Measurements from ENCODE around the gene BPGM. TPM values are rescaled to one million over a fixed set of nuclear protein-coding genes. Genes with fewer than 3 reads are reported as not detected.

The BPGM gene
- total and polyA plus RNA-seq, 9 of the 15 experiments (the other 6 are each of a cell fraction or from before 2014, with no cell fraction given): 14.1 to 46.1 (median 21.2) TPM

DNA sequence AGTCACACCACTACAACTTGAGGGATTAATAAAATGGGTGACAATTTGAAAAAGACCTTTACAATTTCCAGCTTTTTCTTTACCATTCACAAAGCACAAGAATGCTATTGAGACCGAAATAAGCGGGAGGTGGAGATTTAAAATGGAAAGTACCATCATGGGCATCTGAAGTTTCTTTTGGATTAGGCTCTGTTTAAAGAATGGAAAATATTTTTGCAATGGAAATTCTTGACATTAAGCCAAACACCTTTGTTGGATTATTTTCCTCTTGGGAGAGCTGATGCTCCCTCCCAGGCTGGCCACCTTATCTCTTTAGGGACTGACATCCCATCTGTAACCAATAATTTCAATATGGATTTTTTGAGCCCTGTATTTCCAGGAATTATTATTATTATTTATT is 62.5 kb downstream of the BPGM start:
- in situ Hi-C loops (cut with MboI): no loop called here
- Histone ChIP-seq H3K9ac (ENCODE audit: insufficient read depth in 1 of 2, low read depth in 2 of 2, low read length in 2 of 2) (no peak overlapping the region), H3K36me3 (ENCODE audit: control insufficient read depth, insufficient read depth, low read length) (no peaks in the 10 kb centered on the region), H3K4me1 (replicated peaks in 1 of 2; ENCODE audit: control insufficient read depth in 2 of 2, insufficient read depth in 2 of 2, low read length in 2 of 2) (no peaks in the 10 kb centered on the region), H4K20me1 (replicated peaks; ENCODE audit: control insufficient read depth, insufficient read depth, low read length) (no peaks in the 10 kb centered on the region), H3K4me3 (no peak overlapping the region), H3K9me3 (replicated peaks; ENCODE audit: control insufficient read depth, insufficient read depth, low read depth, low read length) (no peaks in the 10 kb centered on the region), H3K79me2 (ENCODE audit: control insufficient read depth, insufficient read depth, low read length) (no peaks in the 10 kb centered on the region), H3K27me3 (ENCODE audit: control insufficient read depth in 2 of 2, insufficient read depth in 2 of 2, low read length in 2 of 2) (peaks cover 34% of the 10 kb centered on the region in 2 experiments; a peak in 4 of 5 replicates), H3K27ac (ENCODE audit: extremely low read depth, low read depth, low read length) (no peak overlapping the region), H3K4me2 (ENCODE audit: insufficient read depth, low read length) (no peak overlapping the region), H3K9me1 (ENCODE audit: control insufficient read depth, insufficient read depth, low read length) (no peaks in the 10 kb centered on the region), H2AFZ (ENCODE audit: low read depth, low read length) (no peak overlapping the region)
- DNase-seq (ENCODE audit: extremely low read depth in 1 of 4, low spot score in 3 of 4): no peak
- CTCF ChIA-PET (ENCODE audit: low intra/inter-chr PET ratio): no interaction called here
- ATAC-seq: no peak
- no peak for TF ChIP-seq RFX1 (IDR thresholded peaks at IDR 0.05)
- TF ChIP-seq, protein P1, sequence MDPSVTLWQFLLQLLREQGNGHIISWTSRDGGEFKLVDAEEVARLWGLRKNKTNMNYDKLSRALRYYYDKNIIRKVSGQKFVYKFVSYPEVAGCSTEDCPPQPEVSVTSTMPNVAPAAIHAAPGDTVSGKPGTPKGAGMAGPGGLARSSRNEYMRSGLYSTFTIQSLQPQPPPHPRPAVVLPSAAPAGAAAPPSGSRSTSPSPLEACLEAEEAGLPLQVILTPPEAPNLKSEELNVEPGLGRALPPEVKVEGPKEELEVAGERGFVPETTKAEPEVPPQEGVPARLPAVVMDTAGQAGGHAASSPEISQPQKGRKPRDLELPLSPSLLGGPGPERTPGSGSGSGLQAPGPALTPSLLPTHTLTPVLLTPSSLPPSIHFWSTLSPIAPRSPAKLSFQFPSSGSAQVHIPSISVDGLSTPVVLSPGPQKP (CRISPR knock-in tag; IDR thresholded peaks at IDR 0.05): no peak
- intact Hi-C loops (cut with micrococcal nuclease): no loop called here
- POLR2A ChIA-PET: no interaction called here
- no peak for FAIRE-seq
- 0% methylated on average over 2 of the region's 2 CpGs for WGBS (ENCODE audit: insufficient coverage, low coverage, missing lambda C conversion rate)
- BruUV-seq (replicated peaks): no TSS peak

DNA sequence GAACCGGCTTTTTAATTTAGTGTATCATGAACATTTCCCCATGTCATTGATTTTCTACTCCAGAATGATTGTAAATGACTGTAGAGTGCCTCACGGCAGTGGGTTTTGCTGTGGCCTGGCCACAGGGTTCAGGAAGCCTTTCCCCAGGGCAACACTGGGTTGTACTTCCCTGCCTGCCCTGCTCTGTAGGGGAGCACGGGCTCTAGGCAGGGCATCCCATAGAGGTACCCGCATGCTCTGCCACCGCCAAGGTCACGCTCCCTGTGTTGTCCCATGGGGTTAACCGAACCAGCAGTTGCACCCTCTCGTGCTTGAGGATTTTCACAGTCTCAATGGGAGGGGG is 63.8 kb downstream of the BPGM start:
- Histone ChIP-seq H3K4me2 (ENCODE audit: insufficient read depth, low read length) (no peak overlapping the region), H3K27ac (ENCODE audit: extremely low read depth, low read depth, low read length) (no peak overlapping the region), H4K20me1 (replicated peaks; ENCODE audit: control insufficient read depth, insufficient read depth, low read length) (no peaks in the 10 kb centered on the region), H3K27me3 (ENCODE audit: control insufficient read depth in 2 of 2, insufficient read depth in 2 of 2, low read length in 2 of 2) (peaks cover 25 to 27% of the 10 kb centered on the region in 2 experiments; a peak in 4 of 5 replicates), H3K4me1 (replicated peaks in 1 of 2; ENCODE audit: control insufficient read depth in 2 of 2, insufficient read depth in 2 of 2, low read length in 2 of 2) (no peaks in the 10 kb centered on the region), H3K9me3 (replicated peaks; ENCODE audit: control insufficient read depth, insufficient read depth, low read depth, low read length) (no peaks in the 10 kb centered on the region), H2AFZ (ENCODE audit: low read depth, low read length) (no peak overlapping the region), H3K9ac (ENCODE audit: insufficient read depth in 1 of 2, low read depth in 2 of 2, low read length in 2 of 2) (peak overlapping the region in 1 of 2 experiments; percentile 4; a peak in 1 of 4 replicates), H3K79me2 (ENCODE audit: control insufficient read depth, insufficient read depth, low read length) (no peaks in the 10 kb centered on the region), H3K36me3 (ENCODE audit: control insufficient read depth, insufficient read depth, low read length) (no peaks in the 10 kb centered on the region), H3K4me3 (no peak overlapping the region), H3K9me1 (ENCODE audit: control insufficient read depth, insufficient read depth, low read length) (no peaks in the 10 kb centered on the region)
- in situ Hi-C loops (cut with MboI): no loop called here
- DNase-seq (ENCODE audit: extremely low read depth in 1 of 4, low spot score in 3 of 4) (no peak), ATAC-seq (no peak; the same call in 2 of the 3 replicates), FAIRE-seq (no peak)
- POLR2A ChIA-PET: interaction anchor here (1.1 kb wide), 1 partner anchor 10 kb away, joined by 4 read pairs; no protein-coding TSS in a partner anchor
- TF ChIP-seq ZNF431 (CRISPR knock-in tag; IDR thresholded peaks at IDR 0.05) (no peak), ZNF384 (IDR thresholded peaks at IDR 0.05; ENCODE audit: low read depth, low read length) (no peak), BHLHE40 (IDR thresholded peaks at IDR 0.05; ENCODE audit: low read length) (no peak), TCFL5 (CRISPR knock-in tag; conservative IDR thresholded peaks at IDR 0.05) (no peak), ZFP1 (CRISPR knock-in tag; IDR thresholded peaks at IDR 0.05) (no peak)
- TF ChIP-seq, protein P2, sequence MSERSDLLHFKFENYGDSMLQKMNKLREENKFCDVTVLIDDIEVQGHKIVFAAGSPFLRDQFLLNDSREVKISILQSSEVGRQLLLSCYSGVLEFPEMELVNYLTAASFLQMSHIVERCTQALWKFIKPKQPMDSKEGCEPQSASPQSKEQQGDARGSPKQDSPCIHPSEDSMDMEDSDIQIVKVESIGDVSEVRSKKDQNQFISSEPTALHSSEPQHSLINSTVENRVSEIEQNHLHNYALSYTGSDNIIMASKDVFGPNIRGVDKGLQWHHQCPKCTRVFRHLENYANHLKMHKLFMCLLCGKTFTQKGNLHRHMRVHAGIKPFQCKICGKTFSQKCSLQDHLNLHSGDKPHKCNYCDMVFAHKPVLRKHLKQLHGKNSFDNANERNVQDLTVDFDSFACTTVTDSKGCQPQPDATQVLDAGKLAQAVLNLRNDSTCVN (CRISPR knock-in tag; IDR thresholded peaks at IDR 0.05): no peak
- TF ChIP-seq, protein P3, sequence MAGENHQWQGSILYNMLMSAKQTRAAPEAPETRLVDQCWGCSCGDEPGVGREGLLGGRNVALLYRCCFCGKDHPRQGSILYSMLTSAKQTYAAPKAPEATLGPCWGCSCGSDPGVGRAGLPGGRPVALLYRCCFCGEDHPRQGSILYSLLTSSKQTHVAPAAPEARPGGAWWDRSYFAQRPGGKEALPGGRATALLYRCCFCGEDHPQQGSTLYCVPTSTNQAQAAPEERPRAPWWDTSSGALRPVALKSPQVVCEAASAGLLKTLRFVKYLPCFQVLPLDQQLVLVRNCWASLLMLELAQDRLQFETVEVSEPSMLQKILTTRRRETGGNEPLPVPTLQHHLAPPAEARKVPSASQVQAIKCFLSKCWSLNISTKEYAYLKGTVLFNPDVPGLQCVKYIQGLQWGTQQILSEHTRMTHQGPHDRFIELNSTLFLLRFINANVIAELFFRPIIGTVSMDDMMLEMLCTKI (IDR thresholded peaks at IDR 0.05; ENCODE audit: partially characterized antibody): no peak
- intact Hi-C loops (cut with micrococcal nuclease): loop anchor here (10.0 kb wide), 1 partner anchor 196 kb away; no protein-coding TSS in a partner anchor
- BruUV-seq (replicated peaks): no TSS peak
- CTCF ChIA-PET (ENCODE audit: low intra/inter-chr PET ratio): interaction anchor here (0.6 kb wide), 1 partner anchor 699 kb away, joined by 3 read pairs; no protein-coding TSS in a partner anchor
- 0% methylated on average over 8 of the region's 8 CpGs for WGBS (ENCODE audit: insufficient coverage, low coverage, missing lambda C conversion rate)

All from K562 (cell line).